ENCODE measurements around the gene SMCR8. TPM values are rescaled to one million over a fixed set of nuclear protein-coding genes. Genes with fewer than 3 reads are reported as not detected.

SMCR8 gene
- total and polyA plus RNA-seq, 10 of the 15 experiments (the other 5 are each of a cell fraction or from before 2014, with no cell fraction given): 0.52 to 16.4 (median 8.0) TPM

DNA sequence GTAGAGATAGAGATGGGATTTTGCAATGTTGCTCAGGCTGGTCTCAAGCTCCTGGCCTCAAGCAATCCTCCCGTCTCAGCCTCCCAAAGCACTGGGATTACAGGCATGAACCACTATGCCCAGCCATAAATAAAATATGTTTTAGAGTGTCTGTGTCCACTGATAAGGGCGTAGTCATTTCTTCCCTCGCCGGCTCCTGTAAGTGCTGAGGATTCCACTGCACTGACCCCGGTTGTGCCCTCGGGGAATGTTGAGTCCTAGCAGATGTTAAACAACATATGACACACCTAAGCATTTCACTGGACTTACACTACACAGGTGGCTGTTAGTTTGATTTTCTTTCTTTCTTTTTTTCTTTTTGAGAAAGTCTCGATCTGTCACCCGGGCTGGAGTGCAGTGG lies 53.9 kb downstream of the SMCR8 start:
- Histone ChIP-seq H3K79me2 (ENCODE audit: control insufficient read depth, insufficient read depth, low read length) (no peaks in the 10 kb centered on the region), H3K4me3 (no peak overlapping the region), H2AFZ (ENCODE audit: control insufficient read depth, low read depth, low read length) (no peak overlapping the region), H3K27me3 (replicated peaks in 1 of 2; ENCODE audit: control insufficient read depth in 2 of 2, insufficient read depth in 2 of 2, low read length in 1 of 2) (no peaks in the 10 kb centered on the region), H3K9ac (ENCODE audit: control insufficient read depth, insufficient read depth, low read length) (no peak overlapping the region), H4K20me1 (ENCODE audit: control insufficient read depth, insufficient read depth) (no peaks in the 10 kb centered on the region), H3K36me3 (ENCODE audit: control insufficient read depth in 2 of 2, insufficient read depth in 2 of 2, low read length in 1 of 2) (no peaks in the 10 kb centered on the region), H3K4me1 (ENCODE audit: control insufficient read depth, insufficient read depth, low read length) (peaks cover 9% of the 10 kb centered on the region), H3K9me3 (replicated peaks; ENCODE audit: control insufficient read depth, insufficient read depth, low read length) (no peaks in the 10 kb centered on the region), H3K27ac (ENCODE audit: control insufficient read depth, insufficient read depth) (no peak overlapping the region), H3K4me2 (ENCODE audit: control insufficient read depth, insufficient read depth) (no peak overlapping the region)
- ChIA-PET POLR2A (interaction anchor here (0.5 kb wide), 1 partner anchor 154 kb away, joined by 3 read pairs; no protein-coding TSS in a partner anchor), CTCF (no interaction called here), SMC1A (ENCODE audit: uncharacterized antibody, unreplicated experiment) (no interaction called here), RAD21 (ENCODE audit: unreplicated experiment) (no interaction called here)
- ATAC-seq (no peak), FAIRE-seq (no peak), DNase-seq (ENCODE audit: low read depth, low spot score) (no peak)
- BruUV-seq (replicated peaks): no TSS peak
- intact Hi-C loops (cut with micrococcal nuclease; ENCODE audit: unreplicated experiment) (no loop called here), in situ Hi-C loops (cut with MboI) (no loop called here)
- TF ChIP-seq YBX1 (IDR thresholded peaks at IDR 0.05): no peak
- no peak for TF ChIP-seq POLR2A (IDR thresholded peaks at IDR 0.05; ENCODE audit: low read depth, low read length)
- no peak for TF ChIP-seq RCOR1 (conservative IDR thresholded peaks at IDR 0.05; ENCODE audit: low read depth, low read length)
- TF ChIP-seq ZNF384 (IDR thresholded peaks at IDR 0.05; ENCODE audit: borderline replicate concordance, low read depth, low read length): no peak
- no peak for TF ChIP-seq FOXM1 (IDR thresholded peaks at IDR 0.05; ENCODE audit: low read depth, low read length)
- no peak for TF ChIP-seq ZNF207 (IDR thresholded peaks at IDR 0.05; ENCODE audit: borderline replicate concordance)
- no peak for TF ChIP-seq NRF1 (conservative IDR thresholded peaks at IDR 0.05; ENCODE audit: low read depth, low read length)
- TF ChIP-seq, protein P1, sequence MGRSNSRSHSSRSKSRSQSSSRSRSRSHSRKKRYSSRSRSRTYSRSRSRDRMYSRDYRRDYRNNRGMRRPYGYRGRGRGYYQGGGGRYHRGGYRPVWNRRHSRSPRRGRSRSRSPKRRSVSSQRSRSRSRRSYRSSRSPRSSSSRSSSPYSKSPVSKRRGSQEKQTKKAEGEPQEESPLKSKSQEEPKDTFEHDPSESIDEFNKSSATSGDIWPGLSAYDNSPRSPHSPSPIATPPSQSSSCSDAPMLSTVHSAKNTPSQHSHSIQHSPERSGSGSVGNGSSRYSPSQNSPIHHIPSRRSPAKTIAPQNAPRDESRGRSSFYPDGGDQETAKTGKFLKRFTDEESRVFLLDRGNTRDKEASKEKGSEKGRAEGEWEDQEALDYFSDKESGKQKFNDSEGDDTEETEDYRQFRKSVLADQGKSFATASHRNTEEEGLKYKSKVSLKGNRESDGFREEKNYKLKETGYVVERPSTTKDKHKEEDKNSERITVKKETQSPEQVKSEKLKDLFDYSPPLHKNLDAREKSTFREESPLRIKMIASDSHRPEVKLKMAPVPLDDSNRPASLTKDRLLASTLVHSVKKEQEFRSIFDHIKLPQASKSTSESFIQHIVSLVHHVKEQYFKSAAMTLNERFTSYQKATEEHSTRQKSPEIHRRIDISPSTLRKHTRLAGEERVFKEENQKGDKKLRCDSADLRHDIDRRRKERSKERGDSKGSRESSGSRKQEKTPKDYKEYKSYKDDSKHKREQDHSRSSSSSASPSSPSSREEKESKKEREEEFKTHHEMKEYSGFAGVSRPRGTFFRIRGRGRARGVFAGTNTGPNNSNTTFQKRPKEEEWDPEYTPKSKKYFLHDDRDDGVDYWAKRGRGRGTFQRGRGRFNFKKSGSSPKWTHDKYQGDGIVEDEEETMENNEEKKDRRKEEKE (IDR thresholded peaks at IDR 0.05): no peak
- TF ChIP-seq IKZF1 (conservative IDR thresholded peaks at IDR 0.05): no peak
- TF ChIP-seq, protein P2, sequence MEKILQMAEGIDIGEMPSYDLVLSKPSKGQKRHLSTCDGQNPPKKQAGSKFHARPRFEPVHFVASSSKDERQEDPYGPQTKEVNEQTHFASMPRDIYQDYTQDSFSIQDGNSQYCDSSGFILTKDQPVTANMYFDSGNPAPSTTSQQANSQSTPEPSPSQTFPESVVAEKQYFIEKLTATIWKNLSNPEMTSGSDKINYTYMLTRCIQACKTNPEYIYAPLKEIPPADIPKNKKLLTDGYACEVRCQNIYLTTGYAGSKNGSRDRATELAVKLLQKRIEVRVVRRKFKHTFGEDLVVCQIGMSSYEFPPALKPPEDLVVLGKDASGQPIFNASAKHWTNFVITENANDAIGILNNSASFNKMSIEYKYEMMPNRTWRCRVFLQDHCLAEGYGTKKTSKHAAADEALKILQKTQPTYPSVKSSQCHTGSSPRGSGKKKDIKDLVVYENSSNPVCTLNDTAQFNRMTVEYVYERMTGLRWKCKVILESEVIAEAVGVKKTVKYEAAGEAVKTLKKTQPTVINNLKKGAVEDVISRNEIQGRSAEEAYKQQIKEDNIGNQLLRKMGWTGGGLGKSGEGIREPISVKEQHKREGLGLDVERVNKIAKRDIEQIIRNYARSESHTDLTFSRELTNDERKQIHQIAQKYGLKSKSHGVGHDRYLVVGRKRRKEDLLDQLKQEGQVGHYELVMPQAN (conservative IDR thresholded peaks at IDR 0.05): no peak
- TF ChIP-seq NFYB (IDR thresholded peaks at IDR 0.05; ENCODE audit: insufficient read depth, low read depth, low read length): no peak
- TF ChIP-seq POU2F2 (IDR thresholded peaks at IDR 0.05; ENCODE audit: borderline replicate concordance, low read depth, low read length): no peak
- no peak for TF ChIP-seq CHD2 (IDR thresholded peaks at IDR 0.05; ENCODE audit: borderline replicate concordance, low read depth, low read length)
- TF ChIP-seq, protein P3, sequence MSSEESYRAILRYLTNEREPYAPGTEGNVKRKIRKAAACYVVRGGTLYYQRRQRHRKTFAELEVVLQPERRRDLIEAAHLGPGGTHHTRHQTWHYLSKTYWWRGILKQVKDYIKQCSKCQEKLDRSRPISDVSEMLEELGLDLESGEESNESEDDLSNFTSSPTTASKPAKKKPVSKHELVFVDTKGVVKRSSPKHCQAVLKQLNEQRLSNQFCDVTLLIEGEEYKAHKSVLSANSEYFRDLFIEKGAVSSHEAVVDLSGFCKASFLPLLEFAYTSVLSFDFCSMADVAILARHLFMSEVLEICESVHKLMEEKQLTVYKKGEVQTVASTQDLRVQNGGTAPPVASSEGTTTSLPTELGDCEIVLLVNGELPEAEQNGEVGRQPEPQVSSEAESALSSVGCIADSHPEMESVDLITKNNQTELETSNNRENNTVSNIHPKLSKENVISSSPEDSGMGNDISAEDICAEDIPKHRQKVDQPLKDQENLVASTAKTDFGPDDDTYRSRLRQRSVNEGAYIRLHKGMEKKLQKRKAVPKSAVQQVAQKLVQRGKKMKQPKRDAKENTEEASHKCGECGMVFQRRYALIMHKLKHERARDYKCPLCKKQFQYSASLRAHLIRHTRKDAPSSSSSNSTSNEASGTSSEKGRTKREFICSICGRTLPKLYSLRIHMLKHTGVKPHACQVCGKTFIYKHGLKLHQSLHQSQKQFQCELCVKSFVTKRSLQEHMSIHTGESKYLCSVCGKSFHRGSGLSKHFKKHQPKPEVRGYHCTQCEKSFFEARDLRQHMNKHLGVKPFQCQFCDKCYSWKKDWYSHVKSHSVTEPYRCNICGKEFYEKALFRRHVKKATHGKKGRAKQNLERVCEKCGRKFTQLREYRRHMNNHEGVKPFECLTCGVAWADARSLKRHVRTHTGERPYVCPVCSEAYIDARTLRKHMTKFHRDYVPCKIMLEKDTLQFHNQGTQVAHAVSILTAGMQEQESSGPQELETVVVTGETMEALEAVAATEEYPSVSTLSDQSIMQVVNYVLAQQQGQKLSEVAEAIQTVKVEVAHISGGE (CRISPR knock-in tag; IDR thresholded peaks at IDR 0.05): no peak
- no peak for TF ChIP-seq NFYA (IDR thresholded peaks at IDR 0.05; ENCODE audit: borderline replicate concordance, low read depth, low read length)
- TF ChIP-seq BCL11A (IDR thresholded peaks at IDR 0.05; ENCODE audit: low read depth, low read length): no peak
- TF ChIP-seq NFIC (IDR thresholded peaks at IDR 0.05; ENCODE audit: low read depth, low read length): no peak
- TF ChIP-seq SIX5 (IDR thresholded peaks at IDR 0.05; ENCODE audit: low read depth, low read length, severe bottlenecking): no peak
- TF ChIP-seq RBBP5 (conservative IDR thresholded peaks at IDR 0.05): no peak
- WGBS (ENCODE audit: insufficient coverage, insufficient replicate concordance, low lambda C conversion rate, missing lambda C conversion rate): 71% methylated on average over 8 of the region's 8 CpGs
